Dendritic cell treated with granulocyte-macrophage colony-stimulating factor and Interleukin-4, amounts not matched to agents 40 ng/mL and 50 ng/mL, for 4 days (primary cell): Measurements from ENCODE around the gene NIP7.
"Not testable (repeated sequence)": the region's sequence is repeated elsewhere in the genome, so short reads cannot be mapped to it uniquely, and the experiment has no call there.

Source experiments
- H3K27ac Mint-ChIP-seq: one replicate; pipeline ENCODE4 v1.8.0; 2022; ENCODE audit warnings: mild to moderate bottlenecking, mixed read lengths
- H3K27me3 Mint-ChIP-seq: one replicate; pipeline ENCODE4 v1.8.0; 2022; ENCODE audit warnings: mild to moderate bottlenecking, mixed read lengths
- H3K36me3 Mint-ChIP-seq: one replicate; pipeline ENCODE4 v1.8.0; 2022; ENCODE audit warnings: low read depth, mixed read lengths
- H3K4me1 Mint-ChIP-seq: one replicate; pipeline ENCODE4 v1.8.0; 2022; ENCODE audit warnings: low read depth, mixed read lengths
- H3K4me3 Mint-ChIP-seq: one replicate; pipeline ENCODE4 v1.8.0; 2022; ENCODE audit warnings: mild to moderate bottlenecking, moderate library complexity, mixed read lengths
- H3K9me3 Mint-ChIP-seq: one replicate; pipeline ENCODE4 v1.8.0; 2022; ENCODE audit warnings: mixed read lengths
- intact Hi-C: fragments of 100-400 bp; cut with micrococcal nuclease; formaldehyde crosslinking; loops from one replicate; pipeline ENCODE4 v1.15.0; 2022

NIP7 gene

GRCh38 chr16:69339289-69340094, at the start of gene NIP7, which contains the start of gene COG8:
Gene NIP7 (plus strand): TSS chr16:69339772. CDS start chr16:69339830, 58 bp downstream.
Gene COG8 (minus strand): TSS chr16:69339564. CDS start chr16:69339552, 12 bp downstream.
- Mint-ChIP-seq H3K4me3 (peak within 1 kb of the TSS; percentile 93), H3K27me3 (no peaks in the 10 kb centered on the region), H3K27ac (peak within 1 kb of the TSS; percentile 90), H3K9me3 (no peaks in the 10 kb centered on the region), H3K4me1 (peaks cover 44% of the 10 kb centered on the region), H3K36me3 (peaks cover 90% of the 10 kb centered on the region)
- intact Hi-C loops: loop anchor here (1.0 to 2.0 kb wide), 2 partner anchors 9 to 47 kb away; partner anchors contain the start of genes PDF and TERF2

DNA sequence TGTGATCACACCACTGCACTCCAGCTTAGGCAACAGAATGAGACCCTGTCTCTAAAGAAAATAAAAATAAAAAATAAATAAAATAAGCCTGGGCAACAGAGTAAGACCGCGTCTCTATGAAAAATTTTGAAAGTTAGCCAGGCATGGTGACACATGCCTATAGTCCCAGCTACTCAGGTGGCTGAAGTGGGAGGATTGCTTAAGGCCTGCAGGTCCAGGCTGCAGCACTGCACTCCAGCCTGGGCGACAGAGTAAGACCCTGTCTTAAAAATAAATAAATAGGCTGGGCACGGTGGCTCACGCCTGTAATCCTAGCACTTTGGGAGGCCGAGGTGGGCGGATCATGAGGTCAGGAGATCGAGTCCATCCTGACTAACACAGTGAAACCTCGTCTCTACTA, 47.9 kb upstream of the NIP7 start:
- H3K4me3 Mint-ChIP-seq, intact Hi-C loops, H3K4me1 Mint-ChIP-seq, H3K9me3 Mint-ChIP-seq, H3K27me3 Mint-ChIP-seq, H3K36me3 Mint-ChIP-seq, H3K27ac Mint-ChIP-seq: not testable (repeated sequence)

- H3K9me3 Mint-ChIP-seq: no peaks in the 10 kb centered on the region
- no peak overlapping the region for H3K27ac Mint-ChIP-seq
- no peaks in the 10 kb centered on the region for H3K27me3 Mint-ChIP-seq
- H3K4me1 Mint-ChIP-seq: peaks cover 4% of the 10 kb centered on the region
- no peak overlapping the region for H3K4me3 Mint-ChIP-seq
- peaks cover 7% of the 10 kb centered on the region for H3K36me3 Mint-ChIP-seq
- intact Hi-C loops: no loop called here
These were observed 46.2 kb upstream of the NIP7 start for GRCh38 chr16:69293401-69293800.

- intact Hi-C loops: no loop called here
- Mint-ChIP-seq H3K4me1 (peaks cover 11% of the 10 kb centered on the region), H3K9me3 (no peaks in the 10 kb centered on the region), H3K27me3 (no peaks in the 10 kb centered on the region), H3K27ac (no peak overlapping the region), H3K4me3 (no peak overlapping the region), H3K36me3 (peaks cover 7% of the 10 kb centered on the region)
These were observed 45.5 kb upstream of the NIP7 start for GRCh38 chr16:69294051-69294450.

GRCh38 chr16:69296771-69297170, 42.8 kb upstream of the NIP7 start:
- H3K27me3 Mint-ChIP-seq, H3K9me3 Mint-ChIP-seq, intact Hi-C loops, H3K27ac Mint-ChIP-seq, H3K4me3 Mint-ChIP-seq: not testable (repeated sequence)
- Mint-ChIP-seq H3K4me1 (peaks cover 26% of the 10 kb centered on the region), H3K36me3 (peaks cover 24% of the 10 kb centered on the region)

- Mint-ChIP-seq H3K4me3 (no peak overlapping the region), H3K36me3 (peaks cover 31% of the 10 kb centered on the region), H3K27me3 (no peaks in the 10 kb centered on the region), H3K9me3 (no peaks in the 10 kb centered on the region), H3K27ac (peak overlapping the region; percentile 30), H3K4me1 (peaks cover 26% of the 10 kb centered on the region)
- intact Hi-C loops: no loop called here
These were observed 41.3 kb upstream of the NIP7 start for GRCh38 chr16:69298261-69298660.

DNA sequence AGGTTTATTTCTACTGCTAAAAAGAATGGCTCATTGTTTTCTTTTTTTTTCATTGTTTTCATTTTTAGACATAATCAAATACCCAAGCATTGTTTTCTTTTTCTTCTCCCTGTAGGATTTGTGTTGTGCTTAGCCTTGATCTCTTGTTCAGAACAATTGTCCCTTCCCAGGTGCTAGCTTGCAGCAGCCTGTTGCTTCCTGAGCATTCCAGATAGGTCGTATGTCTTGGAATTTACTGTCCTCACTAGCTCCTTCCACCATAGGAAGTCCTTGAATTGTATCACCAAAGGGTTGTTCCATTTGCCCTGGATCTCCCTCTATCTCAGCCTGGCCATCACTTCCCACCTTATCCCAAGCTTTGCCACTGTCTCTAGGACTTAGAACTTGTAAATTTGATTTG, 38.4 kb upstream of the NIP7 start:
- no peak overlapping the region for H3K27ac Mint-ChIP-seq
- H3K4me1 Mint-ChIP-seq: peaks cover 26% of the 10 kb centered on the region
- no peak overlapping the region for H3K4me3 Mint-ChIP-seq
- intact Hi-C loops: no loop called here
- no peaks in the 10 kb centered on the region for H3K27me3 Mint-ChIP-seq
- H3K9me3 Mint-ChIP-seq: no peaks in the 10 kb centered on the region
- peaks cover 33% of the 10 kb centered on the region for H3K36me3 Mint-ChIP-seq

- no peak overlapping the region for H3K4me3 Mint-ChIP-seq
- peaks cover 26% of the 10 kb centered on the region for H3K4me1 Mint-ChIP-seq
- no peaks in the 10 kb centered on the region for H3K9me3 Mint-ChIP-seq
- intact Hi-C loops: no loop called here
- no peak overlapping the region for H3K27ac Mint-ChIP-seq
- peaks cover 29% of the 10 kb centered on the region for H3K36me3 Mint-ChIP-seq
- no peaks in the 10 kb centered on the region for H3K27me3 Mint-ChIP-seq
These were observed 37.7 kb upstream of the NIP7 start for GRCh38 chr16:69301861-69302260.

DNA sequence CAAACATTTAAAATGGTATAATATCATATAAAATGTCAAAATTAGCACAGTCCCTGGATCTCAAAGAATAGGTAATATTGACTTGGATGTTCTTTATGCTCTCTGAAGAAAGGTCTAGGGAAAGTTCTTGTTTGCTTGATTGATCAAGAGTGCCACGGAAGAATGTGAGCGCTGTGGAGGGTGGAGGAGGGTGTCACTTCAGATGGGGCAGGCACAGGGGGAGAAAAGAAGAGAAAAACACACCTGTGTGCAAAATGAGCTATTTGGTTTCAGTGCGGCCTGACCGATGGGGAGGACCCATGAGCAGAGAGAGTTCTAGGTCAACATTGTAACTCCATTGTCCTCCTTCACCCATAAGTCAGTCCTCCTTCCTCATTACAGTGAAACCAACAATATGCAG, 37.3 kb upstream of the NIP7 start:
- H3K4me1 Mint-ChIP-seq: peaks cover 26% of the 10 kb centered on the region
- no peaks in the 10 kb centered on the region for H3K9me3 Mint-ChIP-seq
- H3K27me3 Mint-ChIP-seq: no peaks in the 10 kb centered on the region
- peaks cover 29% of the 10 kb centered on the region for H3K36me3 Mint-ChIP-seq
- intact Hi-C loops: no loop called here
- H3K4me3 Mint-ChIP-seq: no peak overlapping the region
- H3K27ac Mint-ChIP-seq: no peak overlapping the region

DNA sequence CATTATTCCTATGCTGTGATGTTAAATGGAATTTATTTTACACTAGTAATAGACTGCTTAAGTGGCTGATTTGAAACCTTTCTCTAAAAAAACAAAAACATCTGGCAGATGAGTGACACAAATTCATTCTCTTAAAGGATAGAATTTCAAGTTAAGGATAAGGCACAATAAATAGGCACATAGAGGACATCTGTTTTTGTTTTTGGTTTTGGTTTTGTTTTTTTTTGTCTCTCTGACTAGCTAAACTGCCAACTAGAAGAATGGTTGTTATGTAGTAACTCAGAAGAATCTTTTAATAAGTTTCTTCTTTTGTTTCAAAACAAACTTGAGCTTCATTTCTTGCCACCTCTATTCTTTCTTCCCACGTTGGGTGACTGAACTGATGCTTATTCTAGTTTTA, 33.5 kb upstream of the NIP7 start:
- peaks cover 4% of the 10 kb centered on the region for H3K4me1 Mint-ChIP-seq
- H3K9me3 Mint-ChIP-seq: no peaks in the 10 kb centered on the region
- H3K36me3 Mint-ChIP-seq: peaks cover 17% of the 10 kb centered on the region
- no peak overlapping the region for H3K27ac Mint-ChIP-seq
- no peak overlapping the region for H3K4me3 Mint-ChIP-seq
- intact Hi-C loops: no loop called here
- H3K27me3 Mint-ChIP-seq: no peaks in the 10 kb centered on the region

GRCh38 chr16:69307091-69307490, 32.5 kb upstream of the NIP7 start:
- Mint-ChIP-seq H3K4me3 (no peak overlapping the region), H3K36me3 (peaks cover 17% of the 10 kb centered on the region), H3K27me3 (no peaks in the 10 kb centered on the region), H3K4me1 (peaks cover 3% of the 10 kb centered on the region), H3K27ac (no peak overlapping the region), H3K9me3 (no peaks in the 10 kb centered on the region)
- intact Hi-C loops: no loop called here

DNA sequence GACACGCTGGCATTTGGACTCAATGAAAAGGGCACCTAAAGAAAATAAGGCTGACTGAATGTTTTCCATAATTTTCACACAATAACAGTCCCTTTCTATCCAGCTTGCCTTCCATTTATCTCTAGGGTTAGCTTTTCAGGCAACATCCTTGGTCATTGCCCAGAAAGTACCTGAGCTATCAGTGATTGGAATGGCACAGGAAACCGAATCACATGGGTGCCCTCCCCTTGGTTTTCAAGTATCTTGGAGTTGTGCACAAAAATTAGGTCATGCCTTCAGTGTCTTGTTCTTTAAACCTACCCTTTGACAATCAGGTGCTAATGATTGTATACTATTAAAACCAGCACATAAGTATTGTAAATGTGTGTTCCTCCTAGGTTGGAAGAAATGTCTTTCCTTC, 31.7 kb upstream of the NIP7 start:
- H3K27ac Mint-ChIP-seq: no peak overlapping the region
- H3K4me1 Mint-ChIP-seq: peaks cover 7% of the 10 kb centered on the region
- peaks cover 12% of the 10 kb centered on the region for H3K36me3 Mint-ChIP-seq
- intact Hi-C loops: no loop called here
- H3K9me3 Mint-ChIP-seq: no peaks in the 10 kb centered on the region
- no peak overlapping the region for H3K4me3 Mint-ChIP-seq
- H3K27me3 Mint-ChIP-seq: no peaks in the 10 kb centered on the region

DNA sequence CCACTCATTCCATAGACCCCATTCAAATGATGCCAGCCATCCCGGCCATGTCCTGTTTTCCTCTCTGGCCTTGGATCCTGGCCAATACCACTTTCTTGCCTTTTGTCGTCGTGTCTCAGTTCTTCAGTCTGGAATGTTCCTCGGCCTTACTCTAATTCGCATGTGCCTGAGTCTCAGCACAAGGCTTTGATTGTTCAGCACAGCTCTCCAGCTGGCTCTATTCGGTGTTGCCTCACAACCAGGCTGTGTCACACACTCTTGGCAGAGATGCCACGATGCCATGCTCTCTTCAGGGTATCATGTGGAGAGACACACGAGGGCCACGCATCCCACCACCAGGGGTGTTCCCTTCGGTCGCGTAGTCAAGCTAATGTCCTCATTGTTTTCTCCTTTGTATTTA, 30.3 kb upstream of the NIP7 start:
- intact Hi-C loops: no loop called here
- Mint-ChIP-seq H3K9me3 (no peaks in the 10 kb centered on the region), H3K4me1 (peaks cover 20% of the 10 kb centered on the region), H3K4me3 (no peak overlapping the region), H3K36me3 (peaks cover 27% of the 10 kb centered on the region), H3K27ac (no peak overlapping the region), H3K27me3 (no peaks in the 10 kb centered on the region)

- peak within 1 kb of the TSS; percentile 86 for H3K4me3 Mint-ChIP-seq
- H3K4me1 Mint-ChIP-seq: peaks cover 20% of the 10 kb centered on the region
- H3K27me3 Mint-ChIP-seq: no peaks in the 10 kb centered on the region
- peak within 1 kb of the TSS; percentile 82 for H3K27ac Mint-ChIP-seq
- peaks cover 37% of the 10 kb centered on the region for H3K36me3 Mint-ChIP-seq
- intact Hi-C loops: loop anchor here (2.0 kb wide), 1 partner anchor 178 kb away; the partner anchor contains the start of genes CHTF8 and UTP4
- no peaks in the 10 kb centered on the region for H3K9me3 Mint-ChIP-seq
These were observed 28.7 kb upstream of the NIP7 start, which contains the start of gene VPS4A for GRCh38 chr16:69310653-69311532. Gene VPS4A (plus strand): TSS chr16:69311350. CDS start chr16:69311512, 162 bp downstream.
